HCT116 (cell line): ENCODE data around the gene TNPO2. TPM values are rescaled to one million over a fixed set of nuclear protein-coding genes. Genes with fewer than 3 reads are reported as not detected.
A peak's percentile ranks its signal among the peaks of the same experiment; 100 is the strongest.

ENCODE experiments used
- ATAC-seq: fragments of 200-7000 bp; cut with Tn5 transposase; 2 replicates; pipeline ENCODE4 v1.9.1; 2020; ENCODE audit warnings: mild to moderate bottlenecking, moderate library complexity
- BruUV-seq: library from RNA; stranded (reverse); fragments of 400-500 nt; replicated peaks from 2 replicates; lab custom pipeline; 2021; lab: Mats Ljungman, UMichigan
- CTCF ChIA-PET: fragments of 300-600 bp; sonication (Branson Sonifier 250); formaldehyde crosslinking; loops from one replicate; lab custom pipeline; 2021; ENCODE audit warnings: antibody characterized with exemption; lab: Charles Lee
- POLR2A ChIA-PET: fragments of 300-600, 350-600 bp; sonication (Branson Sonifier 250); formaldehyde crosslinking; loops from one replicate; lab custom pipeline; 2021; ENCODE audit warnings: antibody characterized with exemption; lab: Charles Lee
- RAD21 ChIA-PET, 2 experiments: fragments of 300-600 bp; sonication (Branson Sonifier 250); formaldehyde crosslinking; loops; one replicate each; lab custom pipeline; 2023; ENCODE audit warnings: low total read pairs in 2 of 2; ENCODE audit not compliant: uncharacterized antibody in 2 of 2, unreplicated experiment in 2 of 2, low non-redundant PET in 1 of 2; lab: Charles Lee
- DNase-seq: peaks from one replicate; pipeline ENCODE4 v3.0.0-alpha.2; 2010; ENCODE audit warnings: low read depth, low spot score
- H2AFZ ChIP-seq: fragments of 200-600 bp; shearing (Covaris generic), sonication (generic); 2 replicates; pipeline ENCODE4 v1.6.1; 2017; ENCODE audit warnings: low read depth, mixed run types, mixed read lengths, antibody characterized with exemption, low read length; ENCODE audit not compliant: poor library complexity, severe bottlenecking
- H3K27ac ChIP-seq: 2 replicates; pipeline ENCODE4 v1.5.1; 2012; ENCODE audit warnings: low read depth, low read length
- H3K27me3 ChIP-seq: fragments of 200-600 bp; sonication (generic); 2 replicates; pipeline ENCODE4 v1.6.1; 2016; ENCODE audit warnings: mixed run types, low read length, mixed read lengths; ENCODE audit not compliant: insufficient read depth
- H3K36me3 ChIP-seq, 2 experiments: fragments of 200-500 bp in 1 of 2; fragments of 200-600 bp in 1 of 2; sonication (Bioruptor generic) in 1 of 2; sonication (generic) in 1 of 2; 2 replicates each; pipeline versions ENCODE4 v1.5.1 to v1.6.1; 2014 to 2016; ENCODE audit warnings: low read length in 2 of 2, inconsistent platforms in 1 of 2, mixed read lengths in 1 of 2, mixed run types in 1 of 2; ENCODE audit not compliant: insufficient read depth in 2 of 2, control insufficient read depth in 1 of 2
- H3K4me1 ChIP-seq, 2 experiments: fragments of 200-600 bp in 1 of 2; sonication (generic) in 1 of 2; 2 replicates each; pipeline versions ENCODE4 v1.5.1 to v1.6.1; 2012 to 2017; ENCODE audit warnings: low read length in 2 of 2, inconsistent platforms in 1 of 2, mild to moderate bottlenecking in 1 of 2, mixed read lengths in 1 of 2, mixed run types in 1 of 2, moderate library complexity in 1 of 2; ENCODE audit not compliant: insufficient read depth in 2 of 2, control insufficient read depth in 1 of 2
- H3K4me2 ChIP-seq: fragments of 200-600 bp; sonication (generic); 2 replicates; pipeline ENCODE4 v1.6.1; 2017; ENCODE audit warnings: mixed run types, low read length, mixed read lengths
- H3K4me3 ChIP-seq, 2 experiments: fragments of 200-600 bp in 1 of 2; sonication (generic) in 1 of 2; replicated peaks in 1 of 2; 2 replicates each; pipeline ENCODE4 v1.5.1; 2011 to 2016; ENCODE audit warnings: low read length in 2 of 2, control low read depth in 1 of 2, low read depth in 1 of 2, mild to moderate bottlenecking in 1 of 2, mixed read lengths in 1 of 2, mixed run types in 1 of 2
- H3K79me2 ChIP-seq: fragments of 200-600 bp; sonication (generic); 2 replicates; pipeline ENCODE4 v1.6.1; 2017; ENCODE audit warnings: mild to moderate bottlenecking, mixed run types, low read length, moderate library complexity, mixed read lengths; ENCODE audit not compliant: insufficient read depth
- H3K9ac ChIP-seq: fragments of 200-600 bp; sonication (generic); 2 replicates; pipeline ENCODE4 v1.6.1; 2016; ENCODE audit warnings: low read length, mixed read lengths
- H3K9me2 ChIP-seq: fragments of 200-600 bp; sonication (generic), shearing (Covaris generic); 2 replicates; pipeline ENCODE4 v1.6.1; 2017; ENCODE audit warnings: mixed run types, mild to moderate bottlenecking, moderate library complexity; ENCODE audit not compliant: insufficient read depth
- H3K9me3 ChIP-seq, 2 experiments: fragments of 200-500 bp in 1 of 2; fragments of 200-600 bp in 1 of 2; sonication (Bioruptor generic) in 1 of 2; sonication (generic) in 1 of 2; 2 replicates each; pipeline ENCODE4 v1.6.1; 2014 to 2017; ENCODE audit warnings: low read length in 2 of 2, mixed read lengths in 2 of 2, inconsistent platforms in 1 of 2, low read depth in 1 of 2, mild to moderate bottlenecking in 1 of 2, mixed run types in 1 of 2, moderate library complexity in 1 of 2; ENCODE audit not compliant: control insufficient read depth in 1 of 2, insufficient read depth in 1 of 2
- H4K20me1 ChIP-seq: fragments of 200-600 bp; sonication (generic), shearing (Covaris generic); 2 replicates; pipeline ENCODE4 v1.6.1; 2017; ENCODE audit warnings: mixed run types, mild to moderate bottlenecking, moderate library complexity; ENCODE audit not compliant: insufficient read depth
- CEBPB ChIP-seq: IDR thresholded peaks from 2 replicates; pipeline ENCODE4 v1.6.1; 2012; ENCODE audit warnings: low read depth
- RAD21 ChIP-seq: IDR thresholded peaks from 2 replicates; pipeline ENCODE4 v1.6.1; 2012; ENCODE audit warnings: low read depth, mild to moderate bottlenecking
- intact Hi-C: fragments of 100-400 bp; cut with micrococcal nuclease; formaldehyde crosslinking; loops from 2 replicates; pipeline ENCODE4 v1.10.0; 2022
- total RNA-seq: library from RNA; stranded (reverse); gene quantifications from one replicate; pipeline ENCODE4 v1.2.1, GENCODE V29; 2021; ENCODE audit not compliant: unreplicated experiment
- TF ChIP-seq, protein P1 (sequence below): IDR thresholded peaks from 2 replicates; pipeline ENCODE4 v1.6.1; 2012
- TF ChIP-seq, protein P2 (sequence below): IDR thresholded peaks from 2 replicates; pipeline ENCODE4 v1.6.1; 2012; ENCODE audit warnings: low read depth

TNPO2 gene
- total RNA-seq, 1 experiment from 2014 or later: 81.8 TPM

DNA sequence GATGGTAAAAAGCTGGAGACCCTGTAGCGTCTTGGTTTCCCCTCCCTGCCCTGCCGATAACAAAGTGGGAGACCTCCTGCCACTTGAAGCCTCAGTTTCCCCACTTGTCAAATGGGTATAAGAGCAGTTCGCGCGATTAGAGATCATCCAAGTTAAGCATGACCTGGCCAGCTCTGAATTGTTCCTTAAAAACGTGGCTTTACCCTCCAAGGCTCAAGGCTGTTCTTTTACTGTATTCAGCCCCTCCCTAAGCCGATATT, 421 bp downstream of the TNPO2 start:
- H3K9me2 ChIP-seq: no peaks in the 10 kb centered on the region
- no peaks in the 10 kb centered on the region for H4K20me1 ChIP-seq
- peak overlapping the region; percentile 93 for H3K9ac ChIP-seq
- no TSS peak for BruUV-seq
- H3K79me2 ChIP-seq: peaks cover 53% of the 10 kb centered on the region
- H3K4me2 ChIP-seq: peak overlapping the region; percentile 78
- peak overlapping the region; percentile 82 to 93 for H3K4me3 ChIP-seq
- peaks cover 0 to 41% of the 10 kb centered on the region in 2 experiments; a peak in 3 of 4 replicates for H3K4me1 ChIP-seq
- H3K27ac ChIP-seq: peak overlapping the region; percentile 88
- peaks cover 8 to 20% of the 10 kb centered on the region in 2 experiments; a peak in 3 of 4 replicates for H3K36me3 ChIP-seq
- no peak for DNase-seq
- ChIA-PET RAD21 (interaction anchor here (0.5 to 1.0 kb wide), 2 partner anchors 11 to 50 kb away, joined by 3 to 5 read pairs; no protein-coding TSS in a partner anchor), CTCF (interaction anchor here (0.5 to 3.0 kb wide), 5 partner anchors 10 to 125 kb away, joined by 4 to 17 read pairs (median 4); partner anchors contain the start of gene TRIR), POLR2A (interaction anchor here (0.5 to 3.9 kb wide), 5 partner anchors 10 to 404 kb away, joined by 3 to 32 read pairs (median 15); partner anchors contain the start of genes DHPS, GET3 and JUNB)
- no peak for TF ChIP-seq CEBPB
- TF ChIP-seq RAD21: no peak
- TF ChIP-seq, protein P1, sequence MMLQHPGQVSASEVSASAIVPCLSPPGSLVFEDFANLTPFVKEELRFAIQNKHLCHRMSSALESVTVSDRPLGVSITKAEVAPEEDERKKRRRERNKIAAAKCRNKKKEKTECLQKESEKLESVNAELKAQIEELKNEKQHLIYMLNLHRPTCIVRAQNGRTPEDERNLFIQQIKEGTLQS: no peak
- TF ChIP-seq, protein P2, sequence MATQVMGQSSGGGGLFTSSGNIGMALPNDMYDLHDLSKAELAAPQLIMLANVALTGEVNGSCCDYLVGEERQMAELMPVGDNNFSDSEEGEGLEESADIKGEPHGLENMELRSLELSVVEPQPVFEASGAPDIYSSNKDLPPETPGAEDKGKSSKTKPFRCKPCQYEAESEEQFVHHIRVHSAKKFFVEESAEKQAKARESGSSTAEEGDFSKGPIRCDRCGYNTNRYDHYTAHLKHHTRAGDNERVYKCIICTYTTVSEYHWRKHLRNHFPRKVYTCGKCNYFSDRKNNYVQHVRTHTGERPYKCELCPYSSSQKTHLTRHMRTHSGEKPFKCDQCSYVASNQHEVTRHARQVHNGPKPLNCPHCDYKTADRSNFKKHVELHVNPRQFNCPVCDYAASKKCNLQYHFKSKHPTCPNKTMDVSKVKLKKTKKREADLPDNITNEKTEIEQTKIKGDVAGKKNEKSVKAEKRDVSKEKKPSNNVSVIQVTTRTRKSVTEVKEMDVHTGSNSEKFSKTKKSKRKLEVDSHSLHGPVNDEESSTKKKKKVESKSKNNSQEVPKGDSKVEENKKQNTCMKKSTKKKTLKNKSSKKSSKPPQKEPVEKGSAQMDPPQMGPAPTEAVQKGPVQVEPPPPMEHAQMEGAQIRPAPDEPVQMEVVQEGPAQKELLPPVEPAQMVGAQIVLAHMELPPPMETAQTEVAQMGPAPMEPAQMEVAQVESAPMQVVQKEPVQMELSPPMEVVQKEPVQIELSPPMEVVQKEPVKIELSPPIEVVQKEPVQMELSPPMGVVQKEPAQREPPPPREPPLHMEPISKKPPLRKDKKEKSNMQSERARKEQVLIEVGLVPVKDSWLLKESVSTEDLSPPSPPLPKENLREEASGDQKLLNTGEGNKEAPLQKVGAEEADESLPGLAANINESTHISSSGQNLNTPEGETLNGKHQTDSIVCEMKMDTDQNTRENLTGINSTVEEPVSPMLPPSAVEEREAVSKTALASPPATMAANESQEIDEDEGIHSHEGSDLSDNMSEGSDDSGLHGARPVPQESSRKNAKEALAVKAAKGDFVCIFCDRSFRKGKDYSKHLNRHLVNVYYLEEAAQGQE: no peak
- no peaks in the 10 kb centered on the region for H3K9me3 ChIP-seq
- intact Hi-C loops: no loop called here
- H3K27me3 ChIP-seq: no peaks in the 10 kb centered on the region
- H2AFZ ChIP-seq: no peak overlapping the region
- no peak for ATAC-seq
